SK-N-SH (cell line): Measurements from ENCODE around the gene NNT. TPM values are rescaled to one million over a fixed set of nuclear protein-coding genes. Genes with fewer than 3 reads are reported as not detected.

Experiments used
- CTCF ChIA-PET: fragments of 300-600, 350-600 bp; formaldehyde crosslinking; extraction: SDS; loops from one replicate; lab custom pipeline; 2021; lab: Yijun Ruan, JAX
- POLR2A ChIA-PET: fragments of 350-600 bp; sonication (Branson Sonifier 250); formaldehyde crosslinking; extraction: SDS; loops from one replicate; lab custom pipeline; 2020; ENCODE audit warnings: antibody characterized with exemption, inconsistent platforms; lab: Yijun Ruan, JAX
- DNase-seq: peaks from one replicate; pipeline ENCODE4 v3.0.0; 2012
- H2AFZ ChIP-seq: fragments of 200-600 bp; sonication (generic); 2 replicates; pipeline ENCODE4 v1.8.1; 2016; ENCODE audit warnings: antibody characterized with exemption, mild to moderate bottlenecking, low read depth
- H3F3A ChIP-seq: fragments of 200-600 bp; sonication (generic); replicated peaks from 2 replicates; pipeline ENCODE3; 2016; ENCODE audit warnings: antibody characterized with exemption, mild to moderate bottlenecking; ENCODE audit not compliant: insufficient read depth
- H3K27ac ChIP-seq, 2 experiments: fragments of 200-500 bp in 1 of 2; fragments of 200-600 bp in 1 of 2; sonication (Bioruptor generic) in 1 of 2; sonication (generic), shearing (Covaris generic) in 1 of 2; 2 replicates each; pipeline versions ENCODE4 v1.5.1 to v1.6.1; 2014 to 2016; ENCODE audit warnings: low read depth in 2 of 2, inconsistent platforms in 1 of 2, low read length in 1 of 2, mild to moderate bottlenecking in 1 of 2, mixed read lengths in 1 of 2
- H3K27me3 ChIP-seq: fragments of 200-600 bp; sonication (generic), shearing (Covaris generic); 2 replicates; pipeline ENCODE4 v1.6.1; 2016; ENCODE audit warnings: mixed run types; ENCODE audit not compliant: insufficient read depth
- H3K36me3 ChIP-seq, 2 experiments: fragments of 200-500 bp in 1 of 2; fragments of 200-600 bp in 1 of 2; sonication (Bioruptor generic) in 1 of 2; sonication (generic) in 1 of 2; replicated peaks in 1 of 2; 2 replicates each; pipeline versions ENCODE3 to v1.5.1; 2014 to 2016; ENCODE audit warnings: low read length in 1 of 2, mild to moderate bottlenecking in 1 of 2; ENCODE audit not compliant: insufficient read depth in 2 of 2, control insufficient read depth in 1 of 2
- H3K4me1 ChIP-seq, 2 experiments: fragments of 200-500 bp in 1 of 2; fragments of 200-600 bp in 1 of 2; sonication (Bioruptor generic) in 1 of 2; sonication (generic), shearing (Covaris generic) in 1 of 2; 2 replicates each; pipeline versions ENCODE4 v1.5.1 to v1.6.1; 2014 to 2016; ENCODE audit warnings: low read depth in 1 of 2, low read length in 1 of 2, mixed run types in 1 of 2; ENCODE audit not compliant: insufficient read depth in 2 of 2, control insufficient read depth in 1 of 2
- H3K4me2 ChIP-seq: fragments of 200-600 bp; sonication (generic), shearing (Covaris generic); 2 replicates; pipeline ENCODE4 v1.6.1; 2017; ENCODE audit warnings: mixed run types
- H3K4me3 ChIP-seq, 2 experiments: fragments of 200-500 bp in 1 of 2; fragments of 200-600 bp in 1 of 2; sonication (Bioruptor generic) in 1 of 2; sonication (generic), shearing (Covaris generic) in 1 of 2; 2 replicates each; pipeline versions ENCODE4 v1.5.1 to v1.8.1; 2014 to 2016; ENCODE audit warnings: low read depth in 2 of 2, inconsistent platforms in 1 of 2, low read length in 1 of 2, mild to moderate bottlenecking in 1 of 2, mixed read lengths in 1 of 2, moderate library complexity in 1 of 2
- H3K79me2 ChIP-seq: fragments of 200-600 bp; sonication (generic); 2 replicates; pipeline ENCODE4 v1.8.1; 2017; ENCODE audit warnings: mild to moderate bottlenecking; ENCODE audit not compliant: insufficient read depth
- H3K9ac ChIP-seq: fragments of 200-600 bp; sonication (generic); 2 replicates; pipeline ENCODE4 v1.6.1; 2017; ENCODE audit warnings: mixed run types
- H3K9me2 ChIP-seq: fragments of 200-600 bp; sonication (generic); 2 replicates; pipeline ENCODE4 v1.6.1; 2017; ENCODE audit warnings: mixed run types
- H3K9me3 ChIP-seq: fragments of 200-600 bp; sonication (generic); 2 replicates; pipeline ENCODE4 v1.6.1; 2017; ENCODE audit warnings: mixed run types, mild to moderate bottlenecking, moderate library complexity
- H4K20me1 ChIP-seq: fragments of 200-600 bp; sonication (generic); 2 replicates; pipeline ENCODE4 v1.6.1; 2017; ENCODE audit warnings: mild to moderate bottlenecking, mixed run types; ENCODE audit not compliant: insufficient read depth
- CHD2 ChIP-seq: fragments of 150-350 bp; IDR thresholded peaks from 2 replicates; pipeline ENCODE4 v1.6.1; 2018; ENCODE audit warnings: low read length; ENCODE audit not compliant: partially characterized antibody
- ELF1 ChIP-seq: IDR thresholded peaks from 2 replicates; pipeline ENCODE4 v1.4.0; 2012
- EP300 ChIP-seq, 2 experiments: IDR thresholded peaks; 2 replicates each; pipeline versions ENCODE4 v1.4.0 to v1.6.1; 2012; ENCODE audit warnings: borderline replicate concordance in 1 of 2, low read depth in 1 of 2, low read length in 1 of 2
- EZH2phosphoT487 ChIP-seq: fragments of 200-600 bp; sonication (generic); IDR thresholded peaks from 2 replicates; pipeline ENCODE4 v1.6.1; 2017; ENCODE audit warnings: low read depth, mixed run types, mild to moderate bottlenecking, antibody characterized with exemption, moderate library complexity, borderline replicate concordance
- FOXJ3 ChIP-seq: sonication (generic); formaldehyde crosslinking; IDR thresholded peaks from 2 replicates; pipeline ENCODE4 v1.5.1; 2020; ENCODE audit warnings: mild to moderate bottlenecking, missing genetic modification reagents
- FOXM1 ChIP-seq: IDR thresholded peaks from 2 replicates; pipeline ENCODE4 v1.4.0; 2012; ENCODE audit warnings: low read depth, mild to moderate bottlenecking
- JUND ChIP-seq: IDR thresholded peaks from 2 replicates; pipeline ENCODE4 v1.4.0; 2012
- MAX ChIP-seq: IDR thresholded peaks from 2 replicates; pipeline ENCODE4 v1.4.0; 2012; ENCODE audit warnings: low read depth
- MXI1 ChIP-seq: IDR thresholded peaks from 2 replicates; pipeline ENCODE4 v1.6.1; 2012; ENCODE audit warnings: mild to moderate bottlenecking, low read depth, low read length, improper control_type of control experiment
- NFIC ChIP-seq: IDR thresholded peaks from 2 replicates; pipeline ENCODE4 v1.4.0; 2012; ENCODE audit warnings: borderline replicate concordance
- NRF1 ChIP-seq: IDR thresholded peaks from 2 replicates; pipeline ENCODE4 v1.6.1; 2012; ENCODE audit warnings: low read depth, mild to moderate bottlenecking, low read length
- RFX5 ChIP-seq: IDR thresholded peaks from 2 replicates; pipeline ENCODE4 v1.6.1; 2012; ENCODE audit warnings: mild to moderate bottlenecking, improper control_type of control experiment, low read length
- SMC3 ChIP-seq: IDR thresholded peaks from 2 replicates; pipeline ENCODE4 v1.6.1; 2012; ENCODE audit warnings: low read depth, low read length, improper control_type of control experiment
- YY1 ChIP-seq: IDR thresholded peaks from 2 replicates; pipeline ENCODE4 v1.4.0; 2012; ENCODE audit warnings: low read depth, mild to moderate bottlenecking
- WGBS: methylation state at CpG from one replicate; pipeline ENCODE4 v1.1.6; 2017; ENCODE audit warnings: low lambda C conversion rate; 5-methylcytosine and 5-hydroxymethylcytosine counted together
- polyA plus RNA-seq, 3 experiments: library from polyadenylated mRNA; depleted of rRNA; stranded (reverse); fragments of >200 nt; gene quantifications; 2 replicates each; pipeline ENCODE4 v1.2.3, GENCODE V29; 2012
- TF ChIP-seq, protein P1 (sequence below): fragments of 200-600 bp; sonication (generic); IDR thresholded peaks from 2 replicates; pipeline ENCODE4 v1.6.1; 2017; ENCODE audit warnings: antibody characterized with exemption, mild to moderate bottlenecking, moderate library complexity
- TF ChIP-seq, protein P2 (sequence below): IDR thresholded peaks from 2 replicates; pipeline ENCODE4 v1.4.0; 2012; ENCODE audit warnings: low read depth, borderline replicate concordance
- TF ChIP-seq, protein P3 (sequence below): IDR thresholded peaks from 2 replicates; pipeline ENCODE4 v1.6.1; 2012; ENCODE audit warnings: mild to moderate bottlenecking, low read depth, low read length, moderate library complexity

The NNT gene
- polyA plus RNA-seq, 1 of the 3 experiments (the other 2 are of a cell fraction), result 21.9 TPM

- no peak overlapping the region for H3K4me2 ChIP-seq
- H3K27ac ChIP-seq, result no peak overlapping the region
- H4K20me1 ChIP-seq, result no peaks in the 10 kb centered on the region
- H3K79me2 ChIP-seq, result no peaks in the 10 kb centered on the region
- ChIA-PET CTCF (interaction anchor here (0.9 kb wide), 1 partner anchor 13 kb away, joined by 3 read pairs; no protein-coding TSS in a partner anchor), POLR2A (no interaction called here)
- H3K4me3 ChIP-seq, result no peak overlapping the region
- H3F3A ChIP-seq, result peaks cover 3% of the 10 kb centered on the region
- H3K9me3 ChIP-seq, result no peaks in the 10 kb centered on the region
- H3K36me3 ChIP-seq, result peaks cover 19 to 28% of the 10 kb centered on the region in 2 experiments
- H3K4me1 ChIP-seq, result peaks cover under 1 to 3% of the 10 kb centered on the region in 2 experiments; a peak in 3 of 4 replicates
- WGBS, result 83% methylated on average over 3 of the region's 3 CpGs
- H3K9ac ChIP-seq, result no peak overlapping the region
- no peaks in the 10 kb centered on the region for H3K9me2 ChIP-seq
- no peaks in the 10 kb centered on the region for H3K27me3 ChIP-seq
- no peak overlapping the region for H2AFZ ChIP-seq
- DNase-seq, result no peak
- TF ChIP-seq MXI1 (no peak), YY1 (no peak), CHD2 (no peak), ELF1 (no peak), FOXM1 (no peak), JUND (no peak), SMC3 (no peak), NRF1 (no peak), FOXJ3 (no peak), MAX (no peak), EP300 (IDR thresholded peaks at IDR 0.05; ENCODE audit: borderline replicate concordance in 1 of 2, low read depth in 1 of 2, low read length in 1 of 2) (no peak), NFIC (no peak), EZH2phosphoT487 (no peak), RFX5 (no peak)
- TF ChIP-seq, protein P1, sequence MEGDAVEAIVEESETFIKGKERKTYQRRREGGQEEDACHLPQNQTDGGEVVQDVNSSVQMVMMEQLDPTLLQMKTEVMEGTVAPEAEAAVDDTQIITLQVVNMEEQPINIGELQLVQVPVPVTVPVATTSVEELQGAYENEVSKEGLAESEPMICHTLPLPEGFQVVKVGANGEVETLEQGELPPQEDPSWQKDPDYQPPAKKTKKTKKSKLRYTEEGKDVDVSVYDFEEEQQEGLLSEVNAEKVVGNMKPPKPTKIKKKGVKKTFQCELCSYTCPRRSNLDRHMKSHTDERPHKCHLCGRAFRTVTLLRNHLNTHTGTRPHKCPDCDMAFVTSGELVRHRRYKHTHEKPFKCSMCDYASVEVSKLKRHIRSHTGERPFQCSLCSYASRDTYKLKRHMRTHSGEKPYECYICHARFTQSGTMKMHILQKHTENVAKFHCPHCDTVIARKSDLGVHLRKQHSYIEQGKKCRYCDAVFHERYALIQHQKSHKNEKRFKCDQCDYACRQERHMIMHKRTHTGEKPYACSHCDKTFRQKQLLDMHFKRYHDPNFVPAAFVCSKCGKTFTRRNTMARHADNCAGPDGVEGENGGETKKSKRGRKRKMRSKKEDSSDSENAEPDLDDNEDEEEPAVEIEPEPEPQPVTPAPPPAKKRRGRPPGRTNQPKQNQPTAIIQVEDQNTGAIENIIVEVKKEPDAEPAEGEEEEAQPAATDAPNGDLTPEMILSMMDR, result no peak
- TF ChIP-seq, protein P2, sequence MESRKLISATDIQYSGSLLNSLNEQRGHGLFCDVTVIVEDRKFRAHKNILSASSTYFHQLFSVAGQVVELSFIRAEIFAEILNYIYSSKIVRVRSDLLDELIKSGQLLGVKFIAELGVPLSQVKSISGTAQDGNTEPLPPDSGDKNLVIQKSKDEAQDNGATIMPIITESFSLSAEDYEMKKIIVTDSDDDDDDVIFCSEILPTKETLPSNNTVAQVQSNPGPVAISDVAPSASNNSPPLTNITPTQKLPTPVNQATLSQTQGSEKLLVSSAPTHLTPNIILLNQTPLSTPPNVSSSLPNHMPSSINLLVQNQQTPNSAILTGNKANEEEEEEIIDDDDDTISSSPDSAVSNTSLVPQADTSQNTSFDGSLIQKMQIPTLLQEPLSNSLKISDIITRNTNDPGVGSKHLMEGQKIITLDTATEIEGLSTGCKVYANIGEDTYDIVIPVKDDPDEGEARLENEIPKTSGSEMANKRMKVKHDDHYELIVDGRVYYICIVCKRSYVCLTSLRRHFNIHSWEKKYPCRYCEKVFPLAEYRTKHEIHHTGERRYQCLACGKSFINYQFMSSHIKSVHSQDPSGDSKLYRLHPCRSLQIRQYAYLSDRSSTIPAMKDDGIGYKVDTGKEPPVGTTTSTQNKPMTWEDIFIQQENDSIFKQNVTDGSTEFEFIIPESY, result no peak
- TF ChIP-seq, protein P3, sequence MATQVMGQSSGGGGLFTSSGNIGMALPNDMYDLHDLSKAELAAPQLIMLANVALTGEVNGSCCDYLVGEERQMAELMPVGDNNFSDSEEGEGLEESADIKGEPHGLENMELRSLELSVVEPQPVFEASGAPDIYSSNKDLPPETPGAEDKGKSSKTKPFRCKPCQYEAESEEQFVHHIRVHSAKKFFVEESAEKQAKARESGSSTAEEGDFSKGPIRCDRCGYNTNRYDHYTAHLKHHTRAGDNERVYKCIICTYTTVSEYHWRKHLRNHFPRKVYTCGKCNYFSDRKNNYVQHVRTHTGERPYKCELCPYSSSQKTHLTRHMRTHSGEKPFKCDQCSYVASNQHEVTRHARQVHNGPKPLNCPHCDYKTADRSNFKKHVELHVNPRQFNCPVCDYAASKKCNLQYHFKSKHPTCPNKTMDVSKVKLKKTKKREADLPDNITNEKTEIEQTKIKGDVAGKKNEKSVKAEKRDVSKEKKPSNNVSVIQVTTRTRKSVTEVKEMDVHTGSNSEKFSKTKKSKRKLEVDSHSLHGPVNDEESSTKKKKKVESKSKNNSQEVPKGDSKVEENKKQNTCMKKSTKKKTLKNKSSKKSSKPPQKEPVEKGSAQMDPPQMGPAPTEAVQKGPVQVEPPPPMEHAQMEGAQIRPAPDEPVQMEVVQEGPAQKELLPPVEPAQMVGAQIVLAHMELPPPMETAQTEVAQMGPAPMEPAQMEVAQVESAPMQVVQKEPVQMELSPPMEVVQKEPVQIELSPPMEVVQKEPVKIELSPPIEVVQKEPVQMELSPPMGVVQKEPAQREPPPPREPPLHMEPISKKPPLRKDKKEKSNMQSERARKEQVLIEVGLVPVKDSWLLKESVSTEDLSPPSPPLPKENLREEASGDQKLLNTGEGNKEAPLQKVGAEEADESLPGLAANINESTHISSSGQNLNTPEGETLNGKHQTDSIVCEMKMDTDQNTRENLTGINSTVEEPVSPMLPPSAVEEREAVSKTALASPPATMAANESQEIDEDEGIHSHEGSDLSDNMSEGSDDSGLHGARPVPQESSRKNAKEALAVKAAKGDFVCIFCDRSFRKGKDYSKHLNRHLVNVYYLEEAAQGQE, result no peak
These were observed 76.2 kb downstream of the NNT start for GRCh38 chr5:43679214-43679613.
